Mesenchymal stem cell (in vitro differentiated cells and primary cell): ENCODE results near the gene ITGB3.

ENCODE experiments used
- DNase-seq: peaks from one replicate; pipeline ENCODE4 v3.0.0-alpha.2; 2013
- H2AFZ ChIP-seq: one replicate; pipeline ENCODE4 v1.6.1; 2013; ENCODE audit warnings: low read depth, mild to moderate bottlenecking, control low read depth, inconsistent platforms, low read length, moderate library complexity
- H2AK5ac ChIP-seq: 2 replicates; pipeline ENCODE4 v1.6.1; 2013; ENCODE audit warnings: low read length, moderate library complexity, mild to moderate bottlenecking, inconsistent platforms; ENCODE audit not compliant: severe bottlenecking
- H2BK120ac ChIP-seq: one replicate; pipeline ENCODE4 v1.6.1; 2013; ENCODE audit warnings: low read depth, mild to moderate bottlenecking, inconsistent platforms, low read length, moderate library complexity
- H2BK12ac ChIP-seq, 2 experiments: one replicate each; pipeline ENCODE4 v1.6.1; 2013; ENCODE audit warnings: inconsistent platforms in 2 of 2, low read length in 2 of 2, mild to moderate bottlenecking in 2 of 2, moderate library complexity in 2 of 2, control low read depth in 1 of 2
- H2BK15ac ChIP-seq: one replicate; pipeline ENCODE4 v1.6.1; 2013; ENCODE audit warnings: mild to moderate bottlenecking, low read depth, inconsistent platforms; ENCODE audit not compliant: poor library complexity, severe bottlenecking
- H2BK5ac ChIP-seq: 2 replicates; pipeline ENCODE4 v1.6.1; 2013; ENCODE audit warnings: low read depth, mild to moderate bottlenecking, low read length, control low read depth, inconsistent platforms; ENCODE audit not compliant: poor library complexity, severe bottlenecking
- H3K14ac ChIP-seq, 2 experiments: one replicate each; pipeline ENCODE4 v1.6.1; 2013; ENCODE audit warnings: inconsistent platforms in 2 of 2, low read length in 2 of 2, control low read depth in 1 of 2, mild to moderate bottlenecking in 1 of 2, moderate library complexity in 1 of 2
- H3K18ac ChIP-seq, 2 experiments: one replicate each; pipeline ENCODE4 v1.6.1; 2013; ENCODE audit warnings: inconsistent platforms in 2 of 2, low read length in 2 of 2, control low read depth in 1 of 2, low read depth in 1 of 2, mild to moderate bottlenecking in 1 of 2
- H3K23ac ChIP-seq, 2 experiments: one replicate each; pipeline ENCODE4 v1.6.1; 2013; ENCODE audit warnings: inconsistent platforms in 2 of 2, low read length in 2 of 2, mild to moderate bottlenecking in 2 of 2, moderate library complexity in 2 of 2, control low read depth in 1 of 2
- H3K27ac ChIP-seq: 2 replicates; pipeline ENCODE4 v1.5.1; 2013; ENCODE audit warnings: mild to moderate bottlenecking, moderate library complexity, low read length, control low read depth, inconsistent platforms; ENCODE audit not compliant: poor library complexity, severe bottlenecking
- H3K27me3 ChIP-seq, 2 experiments: 2 replicates each; pipeline versions ENCODE4 v1.6.1 to v1.7.0; 2013; ENCODE audit warnings: low read length in 2 of 2, mild to moderate bottlenecking in 2 of 2, moderate library complexity in 2 of 2, control low read depth in 1 of 2, inconsistent platforms in 1 of 2; ENCODE audit not compliant: control insufficient read depth in 1 of 2, insufficient read depth in 1 of 2
- H3K36me3 ChIP-seq, 2 experiments: 2 replicates each; pipeline versions ENCODE4 v1.6.1 to v1.7.0; 2013; ENCODE audit warnings: low read length in 2 of 2, control low read depth in 1 of 2, inconsistent platforms in 1 of 2, low read depth in 1 of 2, mild to moderate bottlenecking in 1 of 2; ENCODE audit not compliant: insufficient read depth in 2 of 2, control insufficient read depth in 1 of 2
- H3K4ac ChIP-seq, 2 experiments: one replicate each; pipeline ENCODE4 v1.6.1; 2013; ENCODE audit warnings: inconsistent platforms in 2 of 2, low read length in 2 of 2, mild to moderate bottlenecking in 2 of 2, moderate library complexity in 2 of 2, control low read depth in 1 of 2, low read depth in 1 of 2
- H3K4me1 ChIP-seq: 2 replicates; pipeline ENCODE4 v1.6.1; 2013; ENCODE audit warnings: low read depth, low read length, control low read depth; ENCODE audit not compliant: control insufficient read depth, insufficient read depth
- H3K4me2 ChIP-seq: 2 replicates; pipeline ENCODE4 v1.6.1; 2013; ENCODE audit warnings: low read length, mild to moderate bottlenecking, inconsistent platforms; ENCODE audit not compliant: poor library complexity, severe bottlenecking
- H3K4me3 ChIP-seq, 2 experiments: 2 replicates each; pipeline versions ENCODE4 v1.5.1 to v1.7.0; 2013; ENCODE audit warnings: low read length in 2 of 2, mild to moderate bottlenecking in 2 of 2, control low read depth in 1 of 2, low read depth in 1 of 2; ENCODE audit not compliant: insufficient read depth in 1 of 2
- H3K79me1 ChIP-seq: replicated peaks from 2 replicates; pipeline ENCODE4 v1.6.1; 2013; ENCODE audit warnings: mild to moderate bottlenecking, control low read depth, low read length, inconsistent platforms; ENCODE audit not compliant: poor library complexity, severe bottlenecking
- H3K9ac ChIP-seq: 2 replicates; pipeline ENCODE4 v1.7.0; 2013; ENCODE audit warnings: mild to moderate bottlenecking, low read length, moderate library complexity
- H3K9me3 ChIP-seq: 2 replicates; pipeline ENCODE4 v1.7.0; 2013; ENCODE audit warnings: mild to moderate bottlenecking, low read length; ENCODE audit not compliant: control insufficient read depth
- H4K8ac ChIP-seq: one replicate; pipeline ENCODE4 v1.6.1; 2013; ENCODE audit warnings: inconsistent platforms, mild to moderate bottlenecking, low read length, moderate library complexity
- H4K91ac ChIP-seq: one replicate; pipeline ENCODE4 v1.6.1; 2013; ENCODE audit warnings: mild to moderate bottlenecking, low read length, inconsistent platforms
- WGBS: methylation state at CpG from one replicate; pipeline ENCODE4 v1.1.7; 2013; ENCODE audit warnings: mixed read lengths; 5-methylcytosine and 5-hydroxymethylcytosine counted together

ITGB3 gene

GRCh38 chr17:47274319-47275069 lies 20.9 kb downstream of the ITGB3 start:
- H3K79me1 ChIP-seq, result peaks cover 8% of the 10 kb centered on the region
- H3K9ac ChIP-seq, result peak overlapping the region; percentile 78
- H3K18ac ChIP-seq, result peak overlapping the region; percentile 72 to 83
- peak overlapping the region; percentile 63 for H2BK15ac ChIP-seq
- peak overlapping the region; percentile 42 for H4K8ac ChIP-seq
- no peak overlapping the region for H2AFZ ChIP-seq
- WGBS, result 99% methylated on average over 4 of the region's 5 CpGs
- H3K4me1 ChIP-seq, result peaks cover 38% of the 10 kb centered on the region
- peak overlapping the region in 1 of 2 experiments; percentile 49 for H3K4me3 ChIP-seq
- peak overlapping the region; percentile 93 to 94 for H2BK12ac ChIP-seq
- H4K91ac ChIP-seq, result peak overlapping the region; percentile 85
- no peak overlapping the region for H3K4me2 ChIP-seq
- DNase-seq, result no peak
- peak overlapping the region; percentile 84 for H2AK5ac ChIP-seq
- no peak overlapping the region for H3K23ac ChIP-seq
- peak overlapping the region; percentile 66 for H2BK5ac ChIP-seq
- H2BK120ac ChIP-seq, result no peak overlapping the region
- no peaks in the 10 kb centered on the region for H3K27me3 ChIP-seq
- no peak overlapping the region for H3K14ac ChIP-seq
- H3K9me3 ChIP-seq, result no peaks in the 10 kb centered on the region
- peaks cover 13 to 29% of the 10 kb centered on the region in 2 experiments for H3K36me3 ChIP-seq
- H3K4ac ChIP-seq, result peak overlapping the region in 1 of 2 experiments; percentile 77
- H3K27ac ChIP-seq, result peak overlapping the region; percentile 86

GRCh38 chr17:47275245-47275984 lies 21.8 kb downstream of the ITGB3 start:
- H3K4me2 ChIP-seq, result no peak overlapping the region
- H3K79me1 ChIP-seq, result peaks cover 8% of the 10 kb centered on the region
- peak overlapping the region; percentile 69 for H2BK5ac ChIP-seq
- peak overlapping the region; percentile 86 to 90 for H3K4ac ChIP-seq
- no peaks in the 10 kb centered on the region for H3K9me3 ChIP-seq
- peak overlapping the region; percentile 94 to 98 for H2BK12ac ChIP-seq
- no peak overlapping the region for H2AFZ ChIP-seq
- peak overlapping the region; percentile 67 for H2BK120ac ChIP-seq
- no peak overlapping the region for H3K14ac ChIP-seq
- H4K8ac ChIP-seq, result peak overlapping the region; percentile 81
- H3K27me3 ChIP-seq, result no peaks in the 10 kb centered on the region
- peak overlapping the region; percentile 78 for H3K9ac ChIP-seq
- peak overlapping the region; percentile 84 for H2AK5ac ChIP-seq
- peak overlapping the region; percentile 74 to 81 for H3K18ac ChIP-seq
- no peak overlapping the region for H3K23ac ChIP-seq
- peaks cover 13 to 29% of the 10 kb centered on the region in 2 experiments for H3K36me3 ChIP-seq
- H3K4me3 ChIP-seq, result peak overlapping the region in 1 of 2 experiments; percentile 49
- WGBS, result 3% methylated on average over 6 of the region's 13 CpGs
- peaks cover 44% of the 10 kb centered on the region for H3K4me1 ChIP-seq
- DNase-seq, result peak; percentile 70
- H2BK15ac ChIP-seq, result no peak overlapping the region
- H3K27ac ChIP-seq, result peak overlapping the region; percentile 86
- H4K91ac ChIP-seq, result peak overlapping the region; percentile 85

GRCh38 chr17:47276444-47276843 lies 22.8 kb downstream of the ITGB3 start:
- Histone ChIP-seq H3K79me1 (peaks cover 12% of the 10 kb centered on the region), H3K18ac (peak overlapping the region; percentile 74 to 88), H2AK5ac (peak overlapping the region; percentile 84), H2BK5ac (peak overlapping the region; percentile 68), H3K9me3 (no peaks in the 10 kb centered on the region), H3K4me1 (peaks cover 48% of the 10 kb centered on the region), H2AFZ (no peak overlapping the region), H2BK15ac (peak overlapping the region; percentile 64), H3K36me3 (peaks cover 13 to 36% of the 10 kb centered on the region in 2 experiments), H3K9ac (peak overlapping the region; percentile 78), H3K27me3 (no peaks in the 10 kb centered on the region), H2BK12ac (peak overlapping the region; percentile 75 to 98), H3K14ac (peak overlapping the region in 1 of 2 experiments; percentile 55), H3K4me3 (peak overlapping the region in 1 of 2 experiments; percentile 47), H3K4ac (peak overlapping the region; percentile 18 to 90), H3K27ac (peak overlapping the region; percentile 86), H2BK120ac (peak overlapping the region; percentile 67), H4K91ac (peak overlapping the region; percentile 87), H3K23ac (no peak overlapping the region), H4K8ac (peak overlapping the region; percentile 83), H3K4me2 (no peak overlapping the region)
- WGBS, result 94% methylated on average over 3 of the region's 3 CpGs
- no peak for DNase-seq

- Histone ChIP-seq H3K27me3 (no peaks in the 10 kb centered on the region), H2BK5ac (peak overlapping the region; percentile 22), H3K4me1 (peaks cover 48% of the 10 kb centered on the region), H3K4me3 (peak overlapping the region in 1 of 2 experiments; percentile 47), H2BK120ac (peak overlapping the region; percentile 91), H4K91ac (peak overlapping the region; percentile 58), H2AK5ac (peak overlapping the region; percentile 84), H4K8ac (peak overlapping the region; percentile 21), H2AFZ (no peak overlapping the region), H3K4ac (peak overlapping the region; percentile 58 to 90), H3K27ac (peak overlapping the region; percentile 86), H2BK12ac (peak overlapping the region; percentile 12 to 94), H3K18ac (peak overlapping the region; percentile 75 to 88), H3K9ac (peak overlapping the region; percentile 78), H3K9me3 (no peaks in the 10 kb centered on the region), H3K79me1 (peaks cover 12% of the 10 kb centered on the region), H2BK15ac (no peak overlapping the region), H3K4me2 (no peak overlapping the region), H3K36me3 (peaks cover 13 to 41% of the 10 kb centered on the region in 2 experiments), H3K23ac (no peak overlapping the region), H3K14ac (no peak overlapping the region)
- WGBS, result 33% methylated on average over 10 of the region's 10 CpGs
- DNase-seq, result peak; percentile 78
Measured at GRCh38 chr17:47276868-47277267, 23.2 kb downstream of the ITGB3 start.
